Measurements from ENCODE around the gene ZNF337.
"Not testable (repeated sequence)": the region's sequence is repeated elsewhere in the genome, so short reads cannot be mapped to it uniquely, and the experiment has no call there.

The ZNF337 gene

GRCh38 chr20:25692499-25692898 lies 4.2 kb downstream of the ZNF337 start:
- no peak for DNase-seq (ENCODE audit: low read depth in 2 of 2)
- no peak overlapping the region for H3K4me3 ChIP-seq (replicated peaks in 1 of 2; ENCODE audit: low read depth in 2 of 2, low read length in 2 of 2)
- TF ChIP-seq CTCF (IDR thresholded peaks at IDR 0.05; ENCODE audit: low read depth, low read length): no peak

- no peak for TF ChIP-seq CTCF (IDR thresholded peaks at IDR 0.05; ENCODE audit: low read depth, low read length)
- DNase-seq (ENCODE audit: low read depth in 2 of 2): no peak
- no peak overlapping the region for H3K4me3 ChIP-seq (replicated peaks in 1 of 2; ENCODE audit: low read depth in 2 of 2, low read length in 2 of 2)
Measured at GRCh38 chr20:25690427-25690826, 6.2 kb downstream of the ZNF337 start.

GRCh38 chr20:25686081-25687067 lies 10.3 kb downstream of the ZNF337 start:
- no peak for TF ChIP-seq CTCF (IDR thresholded peaks at IDR 0.05; ENCODE audit: low read depth, low read length)
- no peak for DNase-seq (ENCODE audit: low read depth in 2 of 2)
- no peak overlapping the region for H3K4me3 ChIP-seq (replicated peaks in 1 of 2; ENCODE audit: low read depth in 2 of 2, low read length in 2 of 2)

GRCh38 chr20:25685276-25686080 lies 11.2 kb downstream of the ZNF337 start:
- TF ChIP-seq CTCF (IDR thresholded peaks at IDR 0.05; ENCODE audit: low read depth, low read length): no peak
- no peak for DNase-seq (ENCODE audit: low read depth in 2 of 2)
- H3K4me3 ChIP-seq (replicated peaks in 1 of 2; ENCODE audit: low read depth in 2 of 2, low read length in 2 of 2): no peak overlapping the region

GRCh38 chr20:25683826-25684225 lies 12.8 kb downstream of the ZNF337 start:
- not testable (repeated sequence) for DNase-seq (ENCODE audit: low read depth in 2 of 2); H3K4me3 ChIP-seq (replicated peaks in 1 of 2; ENCODE audit: low read depth in 2 of 2, low read length in 2 of 2)

GRCh38 chr20:25683050-25683449 lies 13.6 kb downstream of the ZNF337 start:
- DNase-seq (ENCODE audit: low read depth in 2 of 2): no peak
- H3K4me3 ChIP-seq (replicated peaks in 1 of 2; ENCODE audit: low read depth in 2 of 2, low read length in 2 of 2): no peak overlapping the region
- no peak for TF ChIP-seq CTCF (IDR thresholded peaks at IDR 0.05; ENCODE audit: low read depth, low read length)
